ENCODE data around the gene FBXO21.
"Not testable (repeated sequence)": the region's sequence is repeated elsewhere in the genome, so short reads cannot be mapped to it uniquely, and the experiment has no call there.

Gene FBXO21

DNA sequence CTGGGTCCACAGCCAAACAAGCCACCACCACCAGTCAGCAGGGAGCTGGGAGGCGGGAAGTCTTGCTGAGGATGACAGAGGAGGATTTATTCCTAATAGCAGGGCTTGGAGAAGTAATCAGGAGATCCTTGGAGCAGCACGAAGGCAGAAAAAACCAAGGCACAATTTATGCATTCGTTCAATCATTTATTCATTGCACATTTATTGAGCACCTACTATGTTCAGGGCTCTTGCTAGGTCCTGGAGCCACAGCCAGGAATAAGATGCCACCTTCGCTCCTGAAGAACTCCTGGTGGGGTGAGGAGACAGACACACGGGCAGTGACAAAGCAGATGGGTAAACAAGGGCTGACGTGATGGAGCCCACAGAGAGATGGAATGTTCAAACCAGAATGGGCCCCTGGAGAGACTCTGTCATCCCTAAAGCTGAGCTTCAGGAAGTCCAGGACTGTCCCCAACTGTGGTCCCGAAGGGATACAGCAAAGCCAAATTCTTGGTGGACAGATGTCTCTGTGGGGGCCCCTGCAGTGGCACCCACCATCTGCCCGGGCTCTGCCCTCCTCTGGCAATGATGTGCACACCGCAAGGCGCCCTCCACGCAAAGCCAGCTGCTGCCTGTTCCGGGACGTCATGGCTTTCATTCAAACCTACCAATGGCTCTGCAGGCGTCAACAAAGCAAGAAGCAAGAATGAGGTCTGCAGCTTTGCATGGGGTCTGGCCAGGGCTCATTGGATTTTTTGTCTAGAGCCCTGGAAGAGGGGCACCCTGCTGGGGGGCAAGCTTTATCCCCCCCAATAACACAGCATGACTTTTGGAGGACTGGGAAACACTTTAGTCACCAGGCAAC, 88.1 kb downstream of the FBXO21 start:
- no peak for DNase-seq (ENCODE audit: low read depth)

DNA sequence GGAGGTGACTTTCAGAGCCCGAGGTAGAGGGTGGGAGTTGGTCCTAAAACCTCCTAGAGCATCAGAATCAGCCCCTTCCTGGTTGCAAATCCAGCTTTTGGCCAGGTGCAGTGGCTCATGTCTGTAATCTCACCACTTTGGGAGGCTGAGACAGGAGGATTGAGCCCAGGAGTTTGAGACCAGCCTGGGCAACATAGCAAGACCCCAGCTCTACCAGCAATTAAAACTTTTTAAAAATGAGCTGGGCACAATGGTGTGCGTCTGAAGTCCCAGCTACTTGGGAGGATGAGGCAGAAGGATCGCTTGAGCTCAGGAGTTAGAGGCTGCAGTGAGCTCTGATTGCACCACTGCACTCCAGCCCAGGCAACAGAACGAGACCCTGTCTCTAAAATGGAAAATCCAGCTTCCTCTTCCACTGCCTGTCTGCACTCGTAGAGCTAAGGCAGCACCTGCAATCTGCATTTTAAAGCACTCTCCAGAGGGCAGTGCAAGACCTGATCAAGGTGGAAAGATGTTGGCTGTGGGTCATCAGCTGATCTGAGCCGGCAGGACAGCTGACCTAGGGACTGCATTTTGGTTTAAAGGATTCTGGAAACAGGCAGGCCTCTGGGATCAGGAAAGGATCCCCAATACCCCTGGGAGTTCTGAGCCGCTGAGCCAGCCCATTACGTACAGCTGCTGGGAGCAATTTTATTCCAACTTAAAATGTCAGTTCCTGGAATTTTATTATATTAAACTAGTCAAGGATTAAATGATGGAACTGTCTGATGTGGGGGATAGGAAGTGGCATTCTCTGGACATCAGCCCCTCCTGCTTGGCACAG, 89.2 kb downstream of the FBXO21 start:
- DNase-seq (ENCODE audit: low read depth): no peak

DNA sequence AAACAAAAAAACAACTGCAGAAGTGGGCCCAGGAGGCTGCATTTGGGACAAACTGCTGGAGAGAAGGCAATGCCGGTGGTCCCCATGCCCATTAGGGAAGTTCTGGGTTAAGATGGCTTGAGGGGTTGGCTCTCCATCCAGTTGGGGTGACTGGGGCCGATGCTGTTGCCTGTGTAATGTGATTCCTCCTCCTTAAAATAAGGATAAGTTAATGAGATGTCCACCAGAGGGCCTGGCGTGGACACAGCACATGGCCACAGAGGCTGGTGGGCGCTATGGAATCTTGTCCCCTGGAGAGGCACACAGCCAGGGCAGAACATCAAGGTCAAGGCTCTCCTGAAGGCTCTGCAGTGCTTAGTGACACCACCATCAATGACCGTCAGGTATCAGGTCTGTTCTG, 90.0 kb downstream of the FBXO21 start:
- DNase-seq (ENCODE audit: low read depth): peak; percentile 45

DNA sequence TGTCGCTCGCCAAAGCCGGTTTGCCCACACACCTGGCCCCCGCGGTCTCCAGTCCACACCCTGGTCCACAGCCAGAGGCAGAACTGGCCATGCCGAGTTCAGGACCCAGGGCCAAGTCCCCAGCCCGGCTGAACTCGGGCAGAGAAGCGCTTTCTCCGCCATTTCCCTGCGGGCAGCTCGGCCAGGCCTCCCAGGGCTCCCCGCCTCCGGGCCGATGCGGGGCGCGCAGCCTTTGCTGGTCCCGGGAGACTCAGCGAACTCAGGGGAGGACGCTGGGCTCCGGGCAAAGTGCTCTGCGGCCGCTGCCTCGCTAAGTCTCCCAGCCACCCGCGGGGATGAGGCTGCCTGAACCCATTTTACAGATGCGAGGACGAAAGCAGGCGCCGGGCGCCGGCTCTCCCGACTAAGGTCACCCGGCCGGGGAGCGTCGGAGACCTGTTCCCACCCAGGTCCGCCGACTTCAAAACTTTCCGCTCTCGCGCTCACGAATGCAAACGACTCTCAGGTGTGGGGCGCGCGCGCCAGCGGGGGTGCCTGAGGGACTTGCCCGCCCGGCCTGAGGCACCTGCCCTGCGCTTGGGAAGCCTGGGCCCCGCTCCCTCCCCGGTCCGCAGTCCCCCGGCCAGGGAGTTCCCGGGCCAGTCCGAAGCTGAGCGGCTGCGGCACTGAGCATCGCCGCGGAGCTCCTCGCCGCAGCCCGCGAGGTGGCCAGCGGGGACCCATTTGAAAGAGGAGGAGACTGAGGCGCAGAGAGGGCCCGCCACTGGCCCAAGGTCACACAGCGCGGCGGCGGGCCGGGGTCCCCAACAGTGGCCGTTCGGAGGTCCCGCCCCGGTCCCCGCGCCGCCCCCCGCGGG, 91.7 kb downstream of the FBXO21 start:
- no peak for DNase-seq (ENCODE audit: low read depth)

DNA sequence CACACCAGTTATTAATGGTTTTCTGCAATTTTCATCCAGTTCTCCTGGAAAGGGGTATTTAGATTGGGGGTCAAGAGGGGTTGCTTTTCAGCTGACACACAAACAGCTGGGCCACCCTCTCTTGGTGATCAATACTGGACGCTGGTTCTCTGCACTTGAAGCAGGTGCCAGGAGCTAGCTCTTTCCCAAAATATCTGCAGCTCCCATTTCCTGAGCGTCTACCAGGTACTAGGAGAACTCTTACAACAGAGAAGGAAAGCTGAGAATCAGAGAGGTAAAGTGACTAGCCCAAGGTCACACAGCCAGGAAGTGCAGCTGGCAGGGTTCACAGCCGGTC, 92.3 kb downstream of the FBXO21 start:
- no peak for DNase-seq (ENCODE audit: low read depth)

DNA sequence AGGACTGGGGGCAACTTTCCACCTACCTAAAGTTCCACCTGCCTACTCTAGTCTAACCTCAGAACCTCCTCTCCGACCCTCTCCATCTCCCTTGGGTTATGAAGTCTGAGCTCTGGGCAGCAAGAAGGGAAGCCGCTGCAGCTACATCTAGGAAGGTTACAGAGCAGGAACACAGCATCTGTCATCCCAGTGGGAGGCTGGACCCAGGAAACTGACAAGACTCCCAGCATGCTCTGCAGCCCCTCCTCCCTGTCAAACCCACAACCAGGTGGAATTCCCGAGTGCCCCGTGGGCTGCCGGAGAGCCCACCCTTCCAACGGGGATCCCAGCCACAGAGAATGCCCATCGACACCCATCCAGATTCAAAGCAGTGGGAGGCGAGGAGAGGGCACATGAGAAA, 93.1 kb downstream of the FBXO21 start:
- no peak for DNase-seq (ENCODE audit: low read depth)

DNA sequence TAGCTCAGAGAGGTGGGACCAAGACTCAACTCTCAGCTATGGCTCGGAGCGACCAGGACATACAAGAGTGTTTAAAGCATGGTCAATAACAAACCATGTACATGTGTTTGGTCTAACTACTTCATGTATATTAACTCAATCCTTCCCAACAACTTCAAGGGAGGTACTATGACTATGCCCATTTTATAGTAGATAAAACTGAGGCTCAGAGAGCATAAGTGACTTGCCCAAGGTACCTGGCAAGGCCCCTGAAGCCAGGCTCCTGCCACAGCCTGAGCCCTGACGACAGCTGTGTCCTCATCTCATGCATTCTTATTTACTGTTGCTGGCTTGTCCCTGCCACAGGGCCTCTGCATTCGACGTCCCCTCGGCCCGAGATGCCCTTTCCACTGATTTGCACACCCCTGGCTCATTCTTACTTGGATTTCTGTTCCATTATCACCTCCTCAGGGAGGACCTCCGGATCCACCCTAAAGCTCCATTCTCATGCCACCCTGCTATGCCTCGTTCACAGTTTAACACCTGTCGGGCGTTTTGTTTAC, 93.7 kb downstream of the FBXO21 start:
- no peak for DNase-seq (ENCODE audit: low read depth)

DNA sequence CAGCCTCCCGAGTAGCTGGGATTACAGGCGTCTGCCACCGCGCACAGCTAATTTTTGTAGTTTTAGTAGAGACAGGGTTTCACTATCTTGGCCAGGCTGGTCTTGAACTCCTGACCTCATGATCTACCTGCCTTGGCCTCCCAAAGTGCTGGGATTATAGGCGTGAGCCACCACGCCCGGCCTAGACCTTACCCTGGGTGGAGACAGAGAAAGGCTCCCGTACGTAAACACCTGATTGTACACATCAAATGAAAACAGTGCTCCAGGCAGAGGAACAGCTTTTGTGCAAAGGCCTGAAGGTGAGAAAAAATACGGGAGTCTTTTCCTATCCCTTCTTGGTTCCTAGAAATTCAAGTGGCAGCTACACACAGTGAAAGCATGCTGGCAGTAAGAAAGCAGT, 95.1 kb downstream of the FBXO21 start:
- DNase-seq (ENCODE audit: low read depth): not testable (repeated sequence)

DNA sequence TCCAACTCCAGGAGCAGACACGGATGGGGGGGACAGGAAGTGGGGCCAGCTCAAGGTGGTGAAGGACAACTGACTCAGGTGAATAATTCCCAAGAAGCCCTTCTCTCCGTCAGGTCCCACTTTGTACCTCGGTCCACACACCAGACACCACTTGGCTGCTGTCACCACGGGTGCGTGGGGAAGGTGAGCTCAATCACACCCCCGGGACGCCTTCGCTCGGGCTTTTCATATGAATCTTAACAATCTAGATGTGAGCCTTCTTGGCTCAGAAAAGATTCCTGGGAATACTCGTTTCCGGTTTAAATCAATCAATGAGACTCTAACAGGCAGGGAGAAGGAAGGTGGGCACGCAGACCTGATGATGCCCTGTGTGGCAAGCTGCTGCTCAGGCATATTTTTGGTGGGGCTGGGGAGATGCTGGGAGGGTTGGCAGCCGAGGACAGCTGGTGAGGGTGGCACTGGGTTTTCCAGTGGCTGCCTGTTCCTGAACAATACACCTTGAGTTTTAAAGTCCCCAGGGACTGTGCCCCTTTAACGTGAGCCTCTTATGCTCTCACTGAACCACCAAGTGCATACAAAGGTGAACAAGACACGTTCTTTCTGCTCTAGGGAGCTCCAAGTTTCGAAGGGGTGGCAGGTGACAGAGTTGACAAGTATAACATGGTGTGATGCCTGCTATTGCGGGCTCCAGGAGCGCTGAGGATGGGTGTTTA, 96.2 kb downstream of the FBXO21 start:
- DNase-seq (ENCODE audit: low read depth): no peak

DNA sequence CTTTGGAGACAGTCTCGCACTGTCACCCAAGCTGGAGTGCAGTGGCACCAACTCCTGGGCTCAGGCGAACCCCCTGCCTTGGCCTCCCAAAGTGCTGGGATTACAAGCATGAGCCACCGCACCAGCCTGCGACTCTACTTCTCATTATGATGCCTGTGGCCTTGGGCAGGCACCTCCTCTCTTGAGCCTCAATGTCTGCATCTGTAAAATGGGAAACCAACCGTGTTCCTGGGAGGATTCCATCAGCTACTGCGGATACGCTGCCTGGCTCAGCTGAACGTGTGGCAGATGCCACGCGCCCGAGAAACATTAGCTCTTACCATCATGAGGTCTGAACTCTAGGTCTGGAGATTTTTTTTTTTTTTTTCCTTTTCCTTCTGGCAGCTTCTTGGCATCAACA, 96.8 kb downstream of the FBXO21 start:
- DNase-seq (ENCODE audit: low read depth): no peak

DNA sequence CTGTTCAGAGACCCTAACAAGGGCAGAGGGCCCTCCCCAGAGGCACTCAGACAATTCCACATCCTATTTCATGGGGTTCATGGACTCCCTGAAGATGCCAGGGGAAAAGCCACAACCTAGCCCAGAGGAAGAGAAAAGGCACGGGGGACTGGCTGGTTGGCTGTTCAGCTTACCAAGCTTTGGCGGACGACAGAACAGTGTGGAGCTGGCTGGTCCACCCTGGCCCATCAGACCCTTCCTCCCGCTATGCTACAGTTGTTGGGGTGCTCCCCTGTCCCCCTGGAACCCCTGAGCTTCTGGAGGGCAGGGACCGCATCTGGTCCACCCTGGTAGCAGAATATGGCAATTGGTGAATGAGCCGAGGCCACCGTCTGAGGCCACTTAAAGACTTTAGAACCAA, 97.4 kb downstream of the FBXO21 start:
- DNase-seq (ENCODE audit: low read depth): no peak

DNA sequence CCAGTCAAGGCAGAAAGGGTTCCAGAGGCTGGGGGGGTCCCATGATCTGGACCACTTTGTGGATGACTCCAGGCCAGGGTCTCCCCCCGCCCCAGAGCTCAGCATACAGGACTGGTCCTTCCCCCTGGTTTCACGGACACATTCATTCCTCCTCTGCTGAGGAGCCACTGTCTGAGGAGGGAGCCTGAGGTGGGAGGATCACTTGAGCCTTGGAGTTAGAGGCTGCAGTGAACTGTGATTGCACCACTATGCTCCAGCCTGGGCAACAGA, 97.8 kb downstream of the FBXO21 start:
- no peak for DNase-seq (ENCODE audit: low read depth)
